GM18526 (cell line): ENCODE results near the gene PDK2.

Experiments
- POLR2A ChIP-seq: IDR thresholded peaks from 3 replicates; pipeline ENCODE4 v1.6.1; 2011; ENCODE audit not compliant: insufficient read length; ENCODE audit errors: extremely low read depth

PDK2 gene

DNA sequence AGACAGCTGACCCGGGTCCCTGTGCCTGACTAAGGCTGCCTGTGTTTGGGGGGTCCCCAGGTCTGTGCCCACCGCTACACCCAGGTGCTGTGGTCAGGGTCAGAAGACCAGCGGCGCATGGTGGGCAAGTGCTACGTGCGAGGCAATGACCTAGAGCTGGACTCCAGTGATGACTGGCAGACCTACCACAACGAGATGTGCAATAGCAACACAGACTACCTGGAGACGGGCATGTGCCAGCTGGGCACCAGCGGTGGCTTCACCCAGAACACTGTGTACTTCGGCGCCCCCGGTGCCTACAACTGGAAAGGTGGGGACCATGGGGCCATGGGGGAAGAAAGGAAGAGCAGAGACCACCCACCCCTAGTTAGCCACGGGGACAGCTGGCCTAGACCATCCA is 27.2 kb upstream of the PDK2 start:
- TF ChIP-seq POLR2A = no peak

DNA sequence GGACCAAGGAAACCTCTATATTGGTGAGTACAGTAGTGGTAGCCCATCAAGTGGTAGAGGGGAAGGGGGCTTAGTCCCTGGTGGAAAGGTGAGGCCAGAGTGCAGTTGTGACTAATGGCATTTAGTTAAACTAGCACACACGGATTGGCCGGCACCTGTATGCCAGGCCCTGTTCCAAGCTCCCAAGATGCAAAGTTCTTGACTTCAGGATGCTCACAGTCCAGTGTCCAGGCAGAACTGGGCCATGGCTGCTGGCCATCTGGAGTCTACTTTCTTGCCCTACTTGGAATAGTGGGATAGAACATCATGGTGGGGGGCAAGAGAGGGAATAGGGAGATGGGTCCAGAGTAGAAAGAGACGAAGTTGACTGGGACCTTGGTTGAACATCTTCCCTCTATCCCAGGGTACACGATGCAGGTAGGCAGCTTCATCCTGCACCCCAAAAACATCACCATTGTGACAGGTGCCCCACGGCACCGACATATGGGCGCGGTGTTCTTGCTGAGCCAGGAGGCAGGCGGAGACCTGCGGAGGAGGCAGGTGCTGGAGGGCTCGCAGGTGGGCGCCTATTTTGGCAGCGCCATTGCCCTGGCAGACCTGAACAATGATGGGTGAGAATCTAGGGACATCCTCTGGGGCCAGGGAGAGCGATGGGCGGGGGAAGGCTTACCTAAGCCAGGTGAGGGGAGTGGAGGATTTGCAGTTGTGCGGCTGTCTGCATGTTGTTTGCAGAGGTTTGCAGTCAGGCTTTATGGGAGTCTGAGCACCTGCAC is 24.1 kb upstream of the PDK2 start:
- no peak for TF ChIP-seq POLR2A

DNA sequence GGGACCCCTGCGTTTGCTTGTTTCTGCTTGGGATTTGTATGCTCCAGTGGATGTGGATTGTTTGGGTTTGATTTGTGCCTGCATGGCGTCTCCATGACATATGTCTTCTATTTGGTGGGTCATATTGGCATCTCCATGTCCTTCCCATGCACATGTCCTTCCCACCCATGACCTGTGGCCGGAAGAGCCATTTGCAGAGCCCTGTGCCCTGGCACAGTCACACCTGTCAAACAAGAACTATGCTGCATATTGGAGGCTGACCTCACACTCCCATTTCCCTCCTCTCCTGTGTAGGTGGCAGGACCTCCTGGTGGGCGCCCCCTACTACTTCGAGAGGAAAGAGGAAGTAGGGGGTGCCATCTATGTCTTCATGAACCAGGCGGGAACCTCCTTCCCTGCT is 23.5 kb upstream of the PDK2 start:
- TF ChIP-seq POLR2A = no peak

GRCh38 chr17:50072130-50072529 is 23.0 kb upstream of the PDK2 start:
- TF ChIP-seq POLR2A = no peak

GRCh38 chr17:50072925-50073324 is 22.2 kb upstream of the PDK2 start:
- TF ChIP-seq POLR2A = no peak

DNA sequence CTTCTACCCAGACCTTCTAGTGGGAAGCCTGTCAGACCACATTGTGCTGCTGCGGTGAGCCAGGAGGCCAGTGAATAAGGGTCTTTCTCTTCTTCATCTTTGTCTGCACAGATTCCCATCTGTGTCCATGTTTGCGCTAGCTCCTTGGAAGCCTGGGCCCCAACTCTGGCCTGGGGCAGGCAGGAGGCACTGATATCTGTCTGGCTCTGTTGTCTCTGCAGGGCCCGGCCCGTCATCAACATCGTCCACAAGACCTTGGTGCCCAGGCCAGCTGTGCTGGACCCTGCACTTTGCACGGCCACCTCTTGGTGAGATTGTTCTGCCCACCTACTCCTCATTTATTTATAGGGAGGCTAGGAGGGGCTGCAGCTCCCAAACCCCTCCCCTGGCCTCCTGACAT is 20.9 kb upstream of the PDK2 start:
- no peak for TF ChIP-seq POLR2A

- TF ChIP-seq POLR2A = no peak
These were observed 19.6 kb upstream of the PDK2 start for GRCh38 chr17:50075446-50076032.

- TF ChIP-seq POLR2A = no peak
These were observed 18.9 kb upstream of the PDK2 start for GRCh38 chr17:50076221-50076590.

DNA sequence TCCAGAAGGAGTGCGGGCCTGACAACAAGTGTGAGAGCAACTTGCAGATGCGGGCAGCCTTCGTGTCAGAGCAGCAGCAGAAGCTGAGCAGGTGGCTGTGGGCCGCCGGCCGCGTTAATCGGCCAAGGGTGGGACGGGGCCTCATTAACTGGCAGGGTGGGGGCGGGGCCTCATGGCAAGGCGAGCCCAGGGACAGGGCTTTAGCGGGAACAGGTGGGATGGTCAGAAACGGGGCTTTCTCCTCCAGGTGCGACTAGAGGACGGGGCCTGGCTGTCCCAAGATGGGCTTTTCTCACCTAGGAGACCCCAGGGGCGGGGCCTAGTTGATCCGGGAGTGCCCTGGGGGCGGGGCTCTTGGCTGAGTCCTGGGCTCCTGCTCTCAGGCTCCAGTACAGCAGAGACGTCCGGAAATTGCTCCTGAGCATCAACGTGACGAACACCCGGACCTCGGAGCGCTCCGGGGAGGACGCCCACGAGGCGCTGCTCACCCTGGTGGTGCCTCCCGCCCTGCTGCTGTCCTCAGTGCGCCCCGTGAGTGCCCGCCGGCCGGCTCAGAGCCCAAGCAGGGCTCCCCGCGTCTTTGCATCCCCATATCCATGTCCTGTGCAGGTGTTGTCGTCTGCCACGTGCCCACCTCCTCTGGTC is 18.4 kb upstream of the PDK2 start:
- TF ChIP-seq POLR2A = no peak

GRCh38 chr17:50078430-50078829 is 16.7 kb upstream of the PDK2 start:
- TF ChIP-seq POLR2A = no peak

DNA sequence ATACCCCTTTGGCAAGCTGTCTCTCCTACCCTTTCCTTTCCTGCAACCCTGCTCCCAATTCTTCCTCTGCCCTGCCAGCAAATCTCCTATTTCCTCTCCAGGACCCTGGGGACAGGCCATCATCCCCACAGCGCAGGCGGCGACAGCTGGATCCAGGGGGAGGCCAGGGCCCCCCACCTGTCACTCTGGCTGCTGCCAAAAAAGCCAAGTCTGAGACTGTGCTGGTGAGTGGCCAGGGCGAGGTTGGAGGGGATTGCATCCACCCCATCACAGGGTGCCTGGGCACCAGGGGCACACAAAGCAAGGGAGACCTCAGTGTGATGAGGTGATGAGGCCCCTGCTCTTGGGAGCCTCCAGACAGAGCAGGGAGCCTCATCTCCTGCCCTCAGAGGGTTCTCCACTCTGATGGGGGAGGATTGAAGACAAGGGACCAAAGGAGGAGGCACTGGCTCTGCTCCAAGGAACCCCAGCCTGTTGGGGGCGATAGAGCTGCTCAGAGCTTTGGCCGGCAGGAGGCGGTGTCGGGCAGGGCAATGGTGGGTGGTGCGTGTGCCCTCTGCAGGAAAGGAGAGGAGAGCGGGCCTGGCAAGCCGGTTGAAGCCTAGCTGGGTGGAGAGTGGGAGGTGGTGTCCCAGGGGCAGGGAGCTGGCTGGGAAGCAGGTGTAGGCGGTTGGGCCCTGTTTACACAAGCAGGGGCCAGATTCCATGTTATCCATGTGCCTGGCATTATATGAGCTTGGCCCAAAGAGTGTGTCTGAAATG is 15.6 kb upstream of the PDK2 start:
- no peak for TF ChIP-seq POLR2A

DNA sequence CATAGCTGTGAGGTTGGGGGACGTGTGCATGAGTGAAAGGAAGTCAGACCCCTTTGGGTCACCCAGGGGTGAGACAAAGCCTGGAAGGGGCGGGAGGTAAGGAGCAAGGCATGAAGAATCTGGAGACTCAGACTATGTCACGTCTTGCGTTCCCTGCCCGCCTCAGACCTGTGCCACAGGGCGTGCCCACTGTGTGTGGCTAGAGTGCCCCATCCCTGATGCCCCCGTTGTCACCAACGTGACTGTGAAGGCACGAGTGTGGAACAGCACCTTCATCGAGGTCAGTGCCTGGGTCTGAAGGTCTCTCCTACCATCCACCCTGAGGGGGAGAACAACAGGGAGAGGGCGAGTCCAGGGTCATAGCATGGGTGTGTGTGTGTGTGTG is 15.1 kb upstream of the PDK2 start:
- no peak for TF ChIP-seq POLR2A

DNA sequence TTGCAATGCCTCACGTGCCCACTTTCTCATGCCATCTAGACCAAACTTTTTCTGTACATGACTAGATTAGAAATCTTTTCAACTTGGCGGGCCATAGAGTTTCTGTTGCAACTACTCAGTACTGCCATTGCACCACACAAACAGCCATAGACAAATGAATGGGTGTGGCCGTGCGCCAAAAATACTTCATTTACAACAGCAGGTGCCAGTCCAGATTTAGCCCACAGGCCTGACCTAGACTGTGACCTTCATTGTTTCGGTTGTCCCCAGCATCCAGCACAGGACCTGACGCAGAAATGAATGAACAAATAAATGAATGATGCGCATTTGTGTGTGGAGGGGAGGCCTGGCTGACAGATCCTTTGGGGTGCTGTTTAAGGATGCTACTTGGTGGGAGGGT is 14.3 kb upstream of the PDK2 start:
- TF ChIP-seq POLR2A = no peak

- no peak for TF ChIP-seq POLR2A
These were observed 13.4 kb upstream of the PDK2 start for GRCh38 chr17:50081757-50082156.

DNA sequence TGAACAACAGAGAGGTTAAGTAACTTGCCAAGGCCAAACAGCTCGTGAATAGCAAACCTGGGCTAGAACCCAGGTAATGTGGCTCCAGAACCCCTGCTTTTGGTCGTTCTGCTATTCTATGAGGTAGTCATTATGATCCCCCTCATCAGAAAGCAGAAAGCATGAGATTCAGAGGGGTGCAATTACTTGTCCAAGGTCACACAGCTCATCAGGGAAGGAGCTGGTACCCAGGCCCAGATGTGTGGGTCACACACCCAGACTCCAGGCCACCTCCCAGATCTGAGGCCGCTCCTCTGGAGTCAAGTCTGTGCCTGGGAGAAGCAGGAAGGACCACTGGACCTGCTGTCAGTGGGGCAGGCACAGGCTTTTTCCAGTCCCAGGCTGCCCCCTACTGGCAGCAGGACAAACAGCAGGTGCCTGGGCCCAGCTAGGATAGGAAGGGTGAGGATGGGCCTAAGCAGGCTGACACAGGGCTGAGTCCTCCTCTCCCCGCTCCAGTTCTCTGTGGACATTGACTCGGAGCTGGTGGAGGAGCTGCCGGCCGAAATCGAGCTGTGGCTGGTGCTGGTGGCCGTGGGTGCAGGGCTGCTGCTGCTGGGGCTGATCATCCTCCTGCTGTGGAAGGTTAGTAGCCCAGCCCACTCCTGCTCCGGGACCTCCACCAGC is 7.8 kb upstream of the PDK2 start:
- no peak for TF ChIP-seq POLR2A
